AG04450 (cell line): ENCODE results near the gene NEK8. TPM values are rescaled to one million over a fixed set of nuclear protein-coding genes. Genes with fewer than 3 reads are reported as not detected.

Experiments
- CTCF ChIA-PET: fragments of 300-600, 350-600 bp; formaldehyde crosslinking; extraction: SDS; loops from one replicate; lab custom pipeline; 2022; ENCODE audit warnings: antibody characterized with exemption, inconsistent platforms; lab: Charles Lee
- POLR2A ChIA-PET: fragments of 350-600 bp; formaldehyde crosslinking; extraction: SDS; loops from one replicate; lab custom pipeline; 2021; ENCODE audit warnings: antibody characterized with exemption, inconsistent platforms; lab: Yijun Ruan, JAX
- DNase-seq: peaks from one replicate; pipeline ENCODE4 v3.0.0-alpha.2; 2011; ENCODE audit warnings: low read depth, low spot score
- H3K27ac ChIP-seq: one replicate; pipeline ENCODE4 v1.5.1; 2012; ENCODE audit warnings: low read depth, low read length, control low read depth
- H3K27me3 ChIP-seq: one replicate; pipeline ENCODE4 v1.6.0; 2012; ENCODE audit warnings: low read length; ENCODE audit not compliant: control insufficient read depth, insufficient read depth
- H3K4me3 ChIP-seq: 2 replicates; pipeline ENCODE4 v1.5.1; 2011; ENCODE audit warnings: mild to moderate bottlenecking, low read depth, low read length, control low read depth
- H3K9me3 ChIP-seq: 2 replicates; pipeline ENCODE4 v1.5.1; 2012; ENCODE audit warnings: low read length; ENCODE audit not compliant: control insufficient read depth, insufficient read depth
- CTCF ChIP-seq: IDR thresholded peaks from 2 replicates; pipeline ENCODE4 v1.5.1; 2011; ENCODE audit warnings: low read depth, low read length, control low read depth, inconsistent platforms
- polyA plus RNA-seq: library from polyadenylated mRNA; depleted of rRNA; stranded (reverse); fragments of >200 nt; gene quantifications from 2 replicates; pipeline ENCODE4 v1.2.3, GENCODE V29; 2011

NEK8 gene
- polyA plus RNA-seq, 1 experiment: 2.5 TPM

GRCh38 chr17:28751600-28752366 is 23.2 kb downstream of the NEK8 start:
- Histone ChIP-seq H3K4me3 (no peak overlapping the region), H3K27ac (no peak overlapping the region), H3K9me3 (no peaks in the 10 kb centered on the region), H3K27me3 (no peaks in the 10 kb centered on the region)
- POLR2A ChIA-PET: interaction anchor here (2.6 kb wide), 1 partner anchor 25 kb away, joined by 12 read pairs; no protein-coding TSS in a partner anchor
- no peak for DNase-seq
- CTCF ChIA-PET: interaction anchor here (0.6 to 15.1 kb wide), 8 partner anchors 11 to 227 kb away, joined by 3 to 193 read pairs (median 6); partner anchors contain the start of genes NEK8 and TLCD1
- TF ChIP-seq CTCF: no peak

- TF ChIP-seq CTCF: no peak
- H3K9me3 ChIP-seq: no peaks in the 10 kb centered on the region
- ChIA-PET POLR2A (no interaction called here), CTCF (interaction anchor here (7.3 kb wide), 1 partner anchor 7 kb away, joined by 100 read pairs; no protein-coding TSS in a partner anchor)
- no peak overlapping the region for H3K27ac ChIP-seq
- no peaks in the 10 kb centered on the region for H3K27me3 ChIP-seq
- no peak for DNase-seq
- no peak overlapping the region for H3K4me3 ChIP-seq
Measured at GRCh38 chr17:28755486-28755885, 26.9 kb downstream of the NEK8 start.

GRCh38 chr17:28756049-28756804 is 27.6 kb downstream of the NEK8 start:
- Histone ChIP-seq H3K4me3 (no peak overlapping the region), H3K9me3 (no peaks in the 10 kb centered on the region), H3K27ac (no peak overlapping the region), H3K27me3 (no peaks in the 10 kb centered on the region)
- CTCF ChIA-PET: interaction anchor here (1.2 kb wide), 1 partner anchor 29 kb away, joined by 3 read pairs; no protein-coding TSS in a partner anchor
- no peak for DNase-seq
- no peak for TF ChIP-seq CTCF
- POLR2A ChIA-PET: no interaction called here

- Histone ChIP-seq H3K27me3 (no peaks in the 10 kb centered on the region), H3K9me3 (no peaks in the 10 kb centered on the region), H3K4me3 (no peak overlapping the region), H3K27ac (no peak overlapping the region)
- TF ChIP-seq CTCF: no peak
- no peak for DNase-seq
- POLR2A ChIA-PET: interaction anchor here (1.4 kb wide), 1 partner anchor 30 kb away, joined by 3 read pairs; the partner anchor contains the start of gene NEK8
- CTCF ChIA-PET: no interaction called here
Measured at GRCh38 chr17:28758411-28759121, 30.0 kb downstream of the NEK8 start.
